CD8-positive, alpha-beta memory T cell (primary cell): ENCODE measurements around the gene PRUNE2. TPM values are rescaled to one million over a fixed set of nuclear protein-coding genes. Genes with fewer than 3 reads are reported as not detected.
"Not testable (repeated sequence)": the region's sequence is repeated elsewhere in the genome, so short reads cannot be mapped to it uniquely, and the experiment has no call there.

Experiments used
- CTCF ChIA-PET: fragments of 350-600 bp; sonication (Branson Sonifier 250); formaldehyde crosslinking; loops from one replicate; lab custom pipeline; 2021; ENCODE audit warnings: antibody characterized with exemption; lab: Charles Lee
- POLR2A ChIA-PET: fragments of 350-600 bp; sonication (Branson Sonifier 250); formaldehyde crosslinking; loops from one replicate; lab custom pipeline; 2021; ENCODE audit warnings: antibody characterized with exemption; lab: Charles Lee
- DNase-seq, 5 donors: peaks; one replicate each; pipeline versions ENCODE4 v3.0.0 to v3.0.0-alpha.2; 2020 to 2022; ENCODE audit warnings: mixed read lengths in 1 of 5
- H3K27ac ChIP-seq: one replicate; pipeline ENCODE4 v1.7.0; 2013; ENCODE audit warnings: low read depth, mild to moderate bottlenecking, low read length, moderate library complexity
- H3K27me3 ChIP-seq: 2 replicates; pipeline ENCODE4 v1.7.0; 2013; ENCODE audit warnings: low read length, mild to moderate bottlenecking; ENCODE audit not compliant: insufficient read depth, poor library complexity, severe bottlenecking
- H3K36me3 ChIP-seq: 2 replicates; pipeline ENCODE4 v1.7.0; 2013; ENCODE audit warnings: mild to moderate bottlenecking, low read length, moderate library complexity; ENCODE audit not compliant: insufficient read depth
- H3K4me1 ChIP-seq: 2 replicates; pipeline ENCODE4 v1.7.0; 2013; ENCODE audit warnings: mild to moderate bottlenecking, low read length, moderate library complexity; ENCODE audit not compliant: insufficient read depth
- H3K4me3 ChIP-seq: 2 replicates; pipeline ENCODE4 v1.7.0; 2013; ENCODE audit warnings: mild to moderate bottlenecking, low read length
- H3K9me3 ChIP-seq: 2 replicates; pipeline ENCODE4 v1.7.0; 2013; ENCODE audit warnings: mild to moderate bottlenecking, low read length
- H3K27ac Mint-ChIP-seq, 8 donors: one replicate each; pipeline ENCODE4 v1.8.0; 2020 to 2021; ENCODE audit warnings: mixed read lengths in 8 of 8, mild to moderate bottlenecking in 6 of 8, inconsistent platforms in 3 of 8, moderate library complexity in 3 of 8
- H3K27me3 Mint-ChIP-seq, 2 donors: one replicate each; pipeline ENCODE4 v1.8.0; 2020 to 2021; ENCODE audit warnings: mixed read lengths in 2 of 2, mild to moderate bottlenecking in 1 of 2, moderate library complexity in 1 of 2
- H3K36me3 Mint-ChIP-seq, 3 donors: one replicate each; pipeline ENCODE4 v1.8.0; 2020 to 2021; ENCODE audit warnings: mixed read lengths in 3 of 3, inconsistent platforms in 1 of 3, mild to moderate bottlenecking in 1 of 3
- H3K4me1 Mint-ChIP-seq, 3 donors: one replicate each; pipeline ENCODE4 v1.8.0; 2020 to 2021; ENCODE audit warnings: mixed read lengths in 3 of 3, inconsistent platforms in 1 of 3, mild to moderate bottlenecking in 1 of 3
- H3K4me3 Mint-ChIP-seq, 7 donors: one replicate each; pipeline ENCODE4 v1.8.0; 2020 to 2021; ENCODE audit warnings: mixed read lengths in 7 of 7, mild to moderate bottlenecking in 6 of 7, moderate library complexity in 4 of 7, inconsistent platforms in 2 of 7
- H3K9me3 Mint-ChIP-seq, 5 donors: one replicate each; pipeline ENCODE4 v1.8.0; 2020 to 2022; ENCODE audit warnings: mixed read lengths in 5 of 5, mild to moderate bottlenecking in 3 of 5, moderate library complexity in 2 of 5, inconsistent platforms in 1 of 5
- polyA plus RNA-seq: library from polyadenylated mRNA; unstranded; fragments of 300-500 nt; fragmentation: Illumina TruSeq; gene quantifications from one replicate; pipeline ENCODE4 v1.2.3, GENCODE V29; 2021
- total RNA-seq, 2 experiments: library from RNA; stranded (reverse); gene quantifications; one replicate each; pipeline ENCODE4 v1.2.3, GENCODE V29; 2021

Gene PRUNE2
- total and polyA plus RNA-seq, 3 experiments from 2014 or later: 0.21 to 0.53 (median 0.48) TPM

GRCh38 chr9:76684213-76684612 lies 221.7 kb downstream of the PRUNE2 start:
- Mint-ChIP-seq H3K9me3 (no peaks in the 10 kb centered on the region), H3K4me3 (no peak overlapping the region), H3K36me3 (no peaks in the 10 kb centered on the region), H3K4me1 (peaks cover 0 to 8% (median 4%) of the 10 kb centered on the region in 3 donors), H3K27me3 (peaks cover 3 to 8% of the 10 kb centered on the region in 2 donors), H3K27ac (peak overlapping the region in 1 of 8 donors; percentile 84)
- ChIA-PET CTCF (no interaction called here), POLR2A (no interaction called here)
- Histone ChIP-seq H3K27ac (no peak overlapping the region), H3K36me3 (no peaks in the 10 kb centered on the region), H3K4me1 (no peaks in the 10 kb centered on the region), H3K27me3 (no peaks in the 10 kb centered on the region), H3K9me3 (no peaks in the 10 kb centered on the region), H3K4me3 (no peak overlapping the region)
- DNase-seq: no peak

GRCh38 chr9:76681556-76681955 lies 224.4 kb downstream of the PRUNE2 start:
- Histone ChIP-seq H3K4me3 (no peak overlapping the region), H3K4me1 (no peaks in the 10 kb centered on the region), H3K27me3 (no peaks in the 10 kb centered on the region), H3K9me3 (no peaks in the 10 kb centered on the region), H3K36me3 (no peaks in the 10 kb centered on the region), H3K27ac (no peak overlapping the region)
- ChIA-PET POLR2A (no interaction called here), CTCF (interaction anchor here (0.7 to 0.9 kb wide), 2 partner anchors 20 to 234 kb away, joined by 3 read pairs; no protein-coding TSS in a partner anchor)
- Mint-ChIP-seq H3K4me3 (no peak overlapping the region), H3K27ac (no peak overlapping the region), H3K27me3 (peaks cover 0 to 1% of the 10 kb centered on the region in 2 donors), H3K4me1 (peaks cover 0 to 8% (median 4%) of the 10 kb centered on the region in 3 donors), H3K9me3 (no peaks in the 10 kb centered on the region), H3K36me3 (no peaks in the 10 kb centered on the region)
- no peak for DNase-seq

GRCh38 chr9:76680716-76681425 lies 225.0 kb downstream of the PRUNE2 start:
- H3K27ac ChIP-seq: no peak overlapping the region
- no peaks in the 10 kb centered on the region for H3K9me3 Mint-ChIP-seq
- ChIA-PET POLR2A (no interaction called here), CTCF (interaction anchor here (0.9 kb wide), 1 partner anchor 20 kb away, joined by 3 read pairs; no protein-coding TSS in a partner anchor)
- H3K4me3 Mint-ChIP-seq: no peak overlapping the region
- no peaks in the 10 kb centered on the region for H3K9me3 ChIP-seq
- no peaks in the 10 kb centered on the region for H3K36me3 ChIP-seq
- DNase-seq: no peak
- peaks cover 0 to 1% of the 10 kb centered on the region in 2 donors for H3K27me3 Mint-ChIP-seq
- H3K36me3 Mint-ChIP-seq: no peaks in the 10 kb centered on the region
- H3K27ac Mint-ChIP-seq: no peak overlapping the region
- H3K4me1 Mint-ChIP-seq: peaks cover 0 to 8% (median 4%) of the 10 kb centered on the region in 3 donors
- no peaks in the 10 kb centered on the region for H3K4me1 ChIP-seq
- no peak overlapping the region for H3K4me3 ChIP-seq
- no peaks in the 10 kb centered on the region for H3K27me3 ChIP-seq

GRCh38 chr9:76677481-76678055 lies 228.3 kb downstream of the PRUNE2 start:
- no peak overlapping the region for H3K4me3 Mint-ChIP-seq
- no peak overlapping the region for H3K27ac ChIP-seq
- no peak for DNase-seq
- peaks cover 0 to 1% of the 10 kb centered on the region in 2 donors for H3K27me3 Mint-ChIP-seq
- H3K4me3 ChIP-seq: no peak overlapping the region
- H3K36me3 ChIP-seq: no peaks in the 10 kb centered on the region
- no peaks in the 10 kb centered on the region for H3K36me3 Mint-ChIP-seq
- peaks cover 0 to 8% (median 4%) of the 10 kb centered on the region in 3 donors for H3K4me1 Mint-ChIP-seq
- H3K4me1 ChIP-seq: no peaks in the 10 kb centered on the region
- ChIA-PET POLR2A (no interaction called here), CTCF (no interaction called here)
- H3K9me3 Mint-ChIP-seq: no peaks in the 10 kb centered on the region
- no peak overlapping the region for H3K27ac Mint-ChIP-seq
- H3K9me3 ChIP-seq: no peaks in the 10 kb centered on the region
- H3K27me3 ChIP-seq: no peaks in the 10 kb centered on the region

GRCh38 chr9:76676857-76677256 lies 229.1 kb downstream of the PRUNE2 start:
- no peaks in the 10 kb centered on the region for H3K27me3 ChIP-seq
- no peaks in the 10 kb centered on the region for H3K36me3 ChIP-seq
- no peak for DNase-seq
- no peak overlapping the region for H3K4me3 ChIP-seq
- no peaks in the 10 kb centered on the region for H3K9me3 ChIP-seq
- H3K4me3 Mint-ChIP-seq: no peak overlapping the region
- peaks cover 0 to 8% (median 4%) of the 10 kb centered on the region in 3 donors for H3K4me1 Mint-ChIP-seq
- H3K4me1 ChIP-seq: no peaks in the 10 kb centered on the region
- H3K27me3 Mint-ChIP-seq: peaks cover 0 to 1% of the 10 kb centered on the region in 2 donors
- H3K9me3 Mint-ChIP-seq: no peaks in the 10 kb centered on the region
- POLR2A ChIA-PET: no interaction called here
- no peak overlapping the region for H3K27ac ChIP-seq
- CTCF ChIA-PET: no interaction called here
- H3K36me3 Mint-ChIP-seq: no peaks in the 10 kb centered on the region
- no peak overlapping the region for H3K27ac Mint-ChIP-seq

- H3K4me3 Mint-ChIP-seq: no peak overlapping the region
- no peak for DNase-seq
- CTCF ChIA-PET: interaction anchor here (0.9 to 2.0 kb wide), 2 partner anchors 9 kb away, joined by 4 to 7 read pairs; no protein-coding TSS in a partner anchor
- H3K4me1 Mint-ChIP-seq: peaks cover 3 to 12% (median 6%) of the 10 kb centered on the region in 3 donors
- no peaks in the 10 kb centered on the region for H3K27me3 ChIP-seq
- peaks cover 0 to 5% (median 0%) of the 10 kb centered on the region in 5 donors for H3K9me3 Mint-ChIP-seq
- H3K4me3 ChIP-seq: no peak overlapping the region
- H3K4me1 ChIP-seq: no peaks in the 10 kb centered on the region
- peaks cover 0 to 9% of the 10 kb centered on the region in 2 donors for H3K27me3 Mint-ChIP-seq
- no peaks in the 10 kb centered on the region for H3K36me3 Mint-ChIP-seq
- no peaks in the 10 kb centered on the region for H3K9me3 ChIP-seq
- H3K27ac ChIP-seq: no peak overlapping the region
- no peaks in the 10 kb centered on the region for H3K36me3 ChIP-seq
- no peak overlapping the region for H3K27ac Mint-ChIP-seq
- POLR2A ChIA-PET: no interaction called here
These were observed 238.4 kb downstream of the PRUNE2 start for GRCh38 chr9:76667521-76667957.

GRCh38 chr9:76665966-76666365 lies 239.9 kb downstream of the PRUNE2 start:
- H3K27ac ChIP-seq, DNase-seq, CTCF ChIA-PET, H3K27ac Mint-ChIP-seq, H3K4me3 ChIP-seq, H3K36me3 ChIP-seq, H3K27me3 ChIP-seq, POLR2A ChIA-PET, H3K4me3 Mint-ChIP-seq, H3K36me3 Mint-ChIP-seq, H3K9me3 ChIP-seq, H3K4me1 ChIP-seq, H3K27me3 Mint-ChIP-seq, H3K9me3 Mint-ChIP-seq: not testable (repeated sequence)
- H3K4me1 Mint-ChIP-seq: peaks cover 3 to 16% (median 7%) of the 10 kb centered on the region in 3 donors

GRCh38 chr9:76665458-76665857 lies 240.5 kb downstream of the PRUNE2 start:
- DNase-seq: no peak
- ChIA-PET POLR2A (no interaction called here), CTCF (no interaction called here)
- no peaks in the 10 kb centered on the region for H3K9me3 ChIP-seq
- no peak overlapping the region for H3K27ac Mint-ChIP-seq
- H3K36me3 ChIP-seq: no peaks in the 10 kb centered on the region
- H3K27ac ChIP-seq: no peak overlapping the region
- peaks cover 3 to 16% (median 7%) of the 10 kb centered on the region in 3 donors for H3K4me1 Mint-ChIP-seq
- H3K36me3 Mint-ChIP-seq: no peaks in the 10 kb centered on the region
- no peak overlapping the region for H3K4me3 ChIP-seq
- no peaks in the 10 kb centered on the region for H3K4me1 ChIP-seq
- H3K4me3 Mint-ChIP-seq: no peak overlapping the region
- H3K9me3 Mint-ChIP-seq: peaks cover 0 to 5% (median 0%) of the 10 kb centered on the region in 5 donors
- no peaks in the 10 kb centered on the region for H3K27me3 ChIP-seq
- peaks cover 0 to 9% of the 10 kb centered on the region in 2 donors for H3K27me3 Mint-ChIP-seq
